ENCODE data around the gene OGFRL1.

Gene OGFRL1

DNA sequence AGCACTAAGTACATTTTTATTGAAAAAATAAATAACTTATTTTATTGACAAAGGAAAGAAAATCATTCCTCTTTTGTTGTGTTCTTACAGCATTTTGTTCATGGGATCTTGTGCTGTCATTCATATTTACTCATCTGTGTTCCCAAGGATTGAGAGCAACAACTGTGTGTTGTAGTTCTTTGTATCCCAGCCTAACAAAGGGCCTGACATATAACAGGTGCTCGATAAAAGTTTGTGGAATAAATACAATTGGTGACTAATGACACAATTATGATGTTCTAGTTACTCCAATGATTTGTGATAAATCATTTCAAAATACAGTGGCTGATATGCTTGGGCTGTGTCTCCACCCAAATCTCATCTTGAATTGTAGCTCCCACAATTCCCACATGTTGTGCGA is 7.9 kb upstream of the OGFRL1 start:
- DNase-seq (ENCODE audit: low read depth, low spot score) = no peak
- no peak overlapping the region for H3K27ac ChIP-seq

DNA sequence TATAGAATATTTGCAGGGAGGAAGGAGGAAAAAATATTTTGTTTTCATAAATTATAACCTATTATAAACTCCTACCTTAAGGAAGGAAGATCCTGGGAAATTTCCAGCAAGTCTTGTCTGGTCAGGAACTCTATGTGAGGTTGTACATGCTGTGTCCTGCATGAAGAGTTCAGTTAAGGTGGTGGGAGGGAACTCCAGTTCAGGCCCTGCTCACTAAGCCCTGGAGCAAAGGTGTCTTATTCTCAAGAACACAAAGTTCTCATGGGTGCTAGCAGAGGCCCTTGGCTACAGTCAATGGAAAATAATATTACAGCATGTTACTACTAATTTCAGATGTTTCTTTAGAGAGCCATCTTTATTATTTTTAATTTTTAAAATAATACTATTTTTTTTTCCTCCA is 3.8 kb upstream of the OGFRL1 start:
- H3K27ac ChIP-seq = peak overlapping the region; percentile 21
- peak; percentile 39 for DNase-seq (ENCODE audit: low read depth, low spot score)

DNA sequence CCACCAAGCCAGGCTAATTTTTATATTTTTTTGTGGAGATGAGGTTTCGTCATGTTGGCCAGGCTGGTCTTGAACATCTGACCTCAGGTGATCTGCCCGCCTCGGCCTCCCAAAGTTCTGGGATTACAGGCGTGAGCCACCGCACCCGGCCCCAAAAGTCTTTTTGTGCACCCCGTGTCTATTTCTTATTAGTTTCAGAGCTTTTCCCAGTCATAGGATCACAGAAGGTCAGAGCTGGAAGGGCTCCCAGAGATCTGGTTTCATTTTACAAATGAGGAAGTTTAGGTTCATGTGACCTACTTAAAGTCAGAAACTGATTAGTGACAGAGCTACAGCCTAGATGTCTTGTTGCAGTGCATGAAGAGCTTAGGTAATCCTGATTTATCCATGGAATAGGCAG is 1.6 kb upstream of the OGFRL1 start:
- H3K27ac ChIP-seq = no peak overlapping the region
- DNase-seq (ENCODE audit: low read depth, low spot score) = no peak

DNA sequence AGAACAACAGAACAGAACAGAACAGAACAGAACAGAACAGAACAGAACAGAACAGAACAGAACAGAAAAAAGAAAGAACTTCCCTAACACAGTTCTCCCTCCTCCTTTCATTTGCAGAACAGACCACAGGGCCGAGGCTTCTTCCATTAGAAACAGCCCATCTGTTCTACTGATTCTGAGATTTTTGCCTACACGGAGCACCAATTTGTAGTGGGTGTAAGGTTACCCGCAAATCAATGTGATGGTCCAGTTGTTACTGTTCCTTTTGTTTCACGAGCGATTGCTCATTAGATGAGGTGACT is 734 bp upstream of the OGFRL1 start:
- DNase-seq (ENCODE audit: low read depth, low spot score) = no peak
- H3K27ac ChIP-seq = peak overlapping the region; percentile 57

DNA sequence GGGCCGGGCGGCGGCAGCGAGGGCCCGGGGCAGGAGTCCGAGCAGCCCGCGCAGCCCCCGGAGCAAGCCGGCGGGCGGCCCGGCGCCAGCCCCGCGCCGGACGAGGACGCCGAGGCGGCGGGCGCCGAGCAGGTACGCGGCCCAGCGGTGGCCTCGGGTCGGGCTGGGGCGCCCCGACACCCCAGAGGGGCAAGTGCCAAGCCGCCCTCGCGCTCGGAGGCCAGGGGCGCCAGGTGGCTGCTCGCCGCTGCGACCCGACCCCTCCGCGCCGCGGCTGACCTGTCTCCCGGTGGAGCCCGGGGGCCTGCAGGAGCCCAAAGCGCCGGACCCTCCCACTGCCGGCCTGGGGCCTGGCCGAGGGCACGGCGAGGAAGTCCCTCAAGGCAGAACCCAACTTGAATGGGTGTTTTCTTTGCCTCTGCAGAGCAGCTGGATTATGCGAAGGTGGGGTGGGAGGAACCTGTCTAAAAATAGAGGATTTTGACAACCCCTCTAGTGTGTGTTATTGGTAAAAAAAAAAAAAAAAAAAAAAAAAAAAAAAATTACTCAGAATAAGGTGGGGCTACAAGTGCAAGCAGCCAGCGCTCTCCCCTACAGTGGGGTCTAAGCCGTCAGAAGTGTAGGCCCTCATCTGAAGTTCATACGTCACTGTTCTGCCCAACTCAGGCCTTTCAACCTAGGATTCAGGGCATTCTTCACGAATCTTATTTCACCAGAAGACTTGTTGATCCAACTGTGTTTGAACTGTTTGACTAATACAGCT is 609 bp downstream of the OGFRL1 start:
- DNase-seq (ENCODE audit: low read depth, low spot score) = no peak
- peak overlapping the region; percentile 57 for H3K27ac ChIP-seq

DNA sequence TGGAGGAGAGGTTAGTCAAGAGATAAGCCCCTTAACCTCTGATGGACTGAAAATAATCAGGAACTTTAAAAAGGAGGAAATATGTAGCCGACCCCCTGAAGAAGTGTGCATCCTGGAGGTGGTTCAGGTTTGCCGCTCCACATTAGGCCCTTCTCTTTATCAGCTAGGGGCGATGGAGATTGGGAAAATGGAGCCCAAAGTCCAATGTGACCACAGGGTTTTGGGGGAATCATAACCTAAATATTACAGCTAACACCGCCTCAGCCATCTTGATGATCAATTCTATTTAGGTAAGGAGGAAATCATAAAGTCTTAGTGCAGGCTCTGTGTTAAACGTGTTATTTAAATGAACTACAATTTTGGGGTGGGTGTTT is 1.2 kb downstream of the OGFRL1 start:
- no peak overlapping the region for H3K27ac ChIP-seq
- no peak for DNase-seq (ENCODE audit: low read depth, low spot score)

DNA sequence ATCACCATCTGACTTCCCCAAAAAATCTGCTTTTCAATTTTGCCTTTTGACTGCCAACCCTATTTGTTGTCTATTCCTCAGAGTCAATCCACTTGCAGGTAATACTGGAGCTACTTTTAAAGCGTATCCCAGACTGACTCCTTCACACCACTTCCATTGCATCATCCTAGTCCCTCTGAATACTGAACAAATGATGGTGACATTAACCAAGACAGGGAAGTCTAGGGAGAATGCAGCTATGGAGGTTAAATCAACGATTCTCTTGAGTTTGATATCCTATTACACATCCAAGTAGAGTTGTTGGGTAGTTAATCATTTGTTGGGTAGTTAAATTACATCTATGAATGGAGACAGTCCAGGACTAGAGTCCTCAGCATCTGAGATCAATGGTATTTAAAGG is 2.0 kb downstream of the OGFRL1 start:
- peak overlapping the region; percentile 5 for H3K27ac ChIP-seq
- no peak for DNase-seq (ENCODE audit: low read depth, low spot score)

DNA sequence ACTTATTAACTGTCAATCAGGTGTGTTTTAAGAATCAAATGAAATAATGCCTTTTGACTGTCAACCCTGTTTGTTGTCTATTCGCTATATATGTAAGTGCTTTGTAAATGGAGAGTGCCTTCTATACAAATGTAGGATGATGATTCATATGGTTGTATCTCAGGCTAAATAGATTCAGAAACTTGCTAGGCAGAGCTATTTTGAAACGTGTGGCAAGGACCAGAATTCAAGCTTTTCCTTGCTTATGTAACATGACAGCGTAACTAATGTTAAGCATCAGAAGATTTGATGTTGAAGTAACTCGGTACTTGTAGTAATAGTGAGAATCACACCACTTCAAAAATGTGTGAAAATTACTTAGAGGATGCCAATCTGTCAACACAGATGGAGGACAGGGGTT is 3.4 kb downstream of the OGFRL1 start:
- H3K27ac ChIP-seq = no peak overlapping the region
- no peak for DNase-seq (ENCODE audit: low read depth, low spot score)

DNA sequence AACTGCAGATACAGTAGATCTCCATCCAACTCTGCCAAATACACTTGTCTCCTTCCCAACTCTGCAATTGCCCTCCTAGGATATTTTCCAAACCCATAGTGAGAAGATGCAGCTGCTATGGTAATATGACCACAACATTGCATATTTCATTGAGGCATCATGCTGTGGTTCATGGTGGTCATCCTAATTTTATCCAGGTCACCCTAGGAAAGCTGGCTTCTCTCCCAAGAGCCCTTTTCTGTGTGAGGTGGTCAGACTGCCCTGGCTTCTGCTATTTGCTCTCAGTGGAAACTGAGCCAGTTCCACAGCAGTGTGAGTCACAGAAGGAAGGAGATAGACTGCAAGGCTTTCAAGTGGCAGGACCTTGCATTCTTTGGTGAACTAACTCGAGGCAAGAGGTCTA is 5.5 kb downstream of the OGFRL1 start:
- no peak for DNase-seq (ENCODE audit: low read depth, low spot score)
- H3K27ac ChIP-seq = no peak overlapping the region

DNA sequence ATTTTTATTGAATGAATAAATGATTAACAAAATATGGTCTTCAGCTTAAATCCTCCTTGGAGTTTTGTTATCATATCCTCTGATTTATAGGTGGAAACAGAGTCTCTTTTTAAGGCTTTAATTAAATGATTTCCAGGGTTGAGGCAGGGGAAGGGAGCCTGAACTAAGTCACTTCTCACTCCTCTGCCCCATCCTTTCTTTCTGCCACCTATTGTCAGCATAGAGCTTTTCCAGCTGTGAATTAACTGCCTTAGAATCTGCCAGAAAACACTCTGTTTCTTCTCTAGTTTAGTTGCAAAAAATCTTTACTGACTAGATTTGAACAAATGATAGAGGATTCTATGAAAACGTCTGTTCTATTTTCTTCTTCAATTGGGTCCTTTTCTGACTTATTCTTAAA is 9.8 kb downstream of the OGFRL1 start:
- no peak overlapping the region for H3K27ac ChIP-seq
- no peak for DNase-seq (ENCODE audit: low read depth, low spot score)

DNA sequence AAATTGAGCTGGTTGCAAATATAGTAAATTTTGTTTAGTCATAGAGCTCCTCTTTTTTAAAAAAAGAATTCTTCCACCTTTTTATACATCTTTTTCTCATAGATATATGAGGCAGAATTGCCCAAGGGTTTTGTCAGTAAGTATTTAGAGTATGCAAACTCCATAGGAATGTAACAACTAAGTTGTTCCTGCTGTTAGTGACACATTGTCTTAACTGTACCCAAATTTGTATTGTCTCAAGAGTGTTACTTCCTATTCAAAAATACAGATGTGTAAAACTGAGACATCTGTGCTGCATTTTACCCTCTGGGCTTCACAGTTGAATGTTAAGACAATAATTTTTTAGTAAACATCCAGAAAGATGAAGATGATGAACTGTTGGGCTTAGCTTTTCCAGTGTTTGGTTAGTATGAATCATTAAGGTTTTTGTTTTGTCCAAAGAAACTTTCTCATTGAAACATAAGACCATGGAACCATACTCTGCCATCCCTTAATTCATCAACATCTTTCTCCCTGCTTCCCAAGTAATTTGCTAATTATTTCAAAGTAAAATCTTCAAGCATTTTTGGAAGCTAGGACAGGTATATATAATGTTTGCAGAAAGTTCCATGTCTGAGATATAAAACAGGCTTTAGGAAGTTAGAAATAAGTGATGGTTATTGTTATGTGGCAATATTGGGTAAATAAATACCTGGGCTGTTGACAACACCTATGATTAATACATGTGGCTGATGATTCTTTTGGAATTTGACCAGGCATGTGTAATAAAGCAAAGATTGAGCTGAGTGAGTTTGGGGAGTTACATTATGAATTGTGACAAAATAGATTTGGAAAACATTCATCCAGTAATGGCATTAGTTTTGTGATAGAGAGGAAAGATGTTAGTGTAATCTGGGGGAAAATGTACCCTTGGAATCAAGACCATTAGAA is 11.2 kb downstream of the OGFRL1 start:
- H3K27ac ChIP-seq = peak overlapping the region; percentile 57
- DNase-seq (ENCODE audit: low read depth, low spot score) = peak; percentile 39

DNA sequence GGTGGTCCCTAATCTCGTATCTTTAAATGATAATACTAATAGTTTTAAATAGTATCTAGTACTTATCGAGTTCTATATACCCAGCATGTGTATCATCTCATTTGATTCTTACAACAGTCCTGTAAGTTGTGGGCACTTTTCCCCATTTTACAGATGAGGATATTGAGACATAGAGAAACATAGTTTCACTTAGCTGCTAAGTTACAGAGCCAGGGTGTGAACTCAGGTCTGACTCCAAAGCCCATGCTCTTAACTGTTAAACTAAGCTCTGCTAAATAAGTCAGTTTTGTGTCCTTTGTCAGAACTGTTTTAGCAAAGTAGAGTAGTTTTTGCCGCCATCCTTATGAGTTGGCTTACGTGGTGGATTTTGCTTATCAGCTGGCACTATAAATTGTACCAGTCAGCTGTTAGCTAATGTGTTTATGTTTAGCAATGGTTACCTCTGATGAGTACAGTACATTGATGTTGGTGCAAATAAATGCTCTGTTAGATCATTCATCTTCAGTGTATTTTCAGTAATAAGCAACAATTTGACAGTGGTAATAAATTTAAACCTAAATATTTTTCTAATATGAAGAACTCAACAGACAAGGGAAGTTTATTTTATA is 12.1 kb downstream of the OGFRL1 start:
- no peak for DNase-seq (ENCODE audit: low read depth, low spot score)
- peak overlapping the region; percentile 57 for H3K27ac ChIP-seq

DNA sequence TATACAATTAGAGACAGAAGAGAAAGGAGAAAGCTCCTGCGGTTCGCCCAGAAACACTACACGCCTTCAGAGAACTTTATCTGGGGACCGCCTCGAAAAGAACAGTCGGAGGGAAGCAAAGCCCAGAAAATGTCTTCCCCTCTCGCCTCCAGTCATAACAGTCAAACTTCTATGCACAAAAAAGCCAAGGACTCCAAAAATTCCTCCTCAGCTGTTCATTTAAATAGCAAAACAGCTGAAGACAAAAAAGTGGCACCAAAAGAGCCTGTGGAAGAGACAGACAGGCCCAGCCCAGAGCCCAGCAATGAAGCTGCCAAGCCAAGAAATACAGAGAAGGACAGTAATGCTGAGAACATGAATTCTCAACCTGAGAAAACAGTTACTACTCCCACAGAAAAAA is 12.9 kb downstream of the OGFRL1 start:
- no peak overlapping the region for H3K27ac ChIP-seq
- no peak for DNase-seq (ENCODE audit: low read depth, low spot score)

DNA sequence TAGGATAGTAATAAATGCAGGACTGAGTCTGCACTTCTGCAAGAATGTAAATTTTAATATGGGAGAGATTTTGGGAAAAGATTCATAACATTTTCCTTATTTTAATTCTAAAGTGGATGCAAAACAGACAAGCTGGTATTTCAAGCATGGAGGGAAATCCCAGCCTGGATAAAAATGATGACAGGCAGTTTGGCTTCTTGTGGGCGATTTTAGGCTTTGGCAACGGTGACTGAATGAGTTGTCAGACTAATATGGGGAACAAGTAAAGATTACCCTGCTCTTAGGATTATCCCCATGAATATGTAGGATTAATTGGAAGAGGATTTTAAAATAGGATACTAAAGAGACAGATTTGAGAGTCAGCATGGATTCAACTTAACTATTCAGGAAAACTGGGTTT is 21.0 kb downstream of the OGFRL1 start:
- no peak for DNase-seq (ENCODE audit: low read depth, low spot score)
- H3K27ac ChIP-seq = no peak overlapping the region

DNA sequence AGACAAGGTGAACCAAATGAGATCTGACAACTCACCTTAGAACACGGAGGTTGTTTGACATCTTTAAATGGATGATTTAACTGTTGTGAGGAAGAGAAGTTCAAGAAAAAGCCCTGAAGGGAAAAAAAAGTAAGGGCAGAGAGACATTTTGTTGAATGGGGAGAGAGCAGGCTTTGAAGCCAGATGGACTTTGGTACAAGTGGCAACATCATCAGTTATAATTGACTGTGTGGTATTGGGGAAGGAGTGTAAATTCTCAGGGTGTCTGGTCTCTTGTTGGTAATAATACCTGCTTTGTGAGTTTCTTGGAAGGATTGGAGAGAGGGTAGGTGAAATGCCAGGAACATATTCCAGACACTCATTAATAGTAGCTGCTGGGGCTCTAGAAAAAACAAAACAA is 21.6 kb downstream of the OGFRL1 start:
- DNase-seq (ENCODE audit: low read depth, low spot score) = no peak
- no peak overlapping the region for H3K27ac ChIP-seq

DNA sequence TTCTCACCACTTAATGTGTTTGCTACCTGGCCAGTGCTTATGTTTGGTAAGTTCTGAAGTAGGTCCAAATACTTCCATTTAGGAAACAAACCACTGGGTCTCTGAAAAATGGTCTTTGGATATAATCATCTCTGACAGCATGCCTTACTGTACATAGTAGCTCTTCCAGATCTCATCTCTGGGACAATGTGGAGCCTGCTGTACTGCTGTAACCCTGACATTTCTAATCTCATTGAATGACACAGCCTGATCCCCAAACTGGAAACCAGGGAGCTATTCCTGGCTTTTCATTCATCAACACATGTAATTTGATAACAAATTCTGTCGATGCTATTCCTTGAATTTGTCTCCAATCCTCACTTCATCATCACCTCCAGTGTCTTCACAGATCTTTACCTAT is 23.5 kb downstream of the OGFRL1 start:
- no peak for DNase-seq (ENCODE audit: low read depth, low spot score)

DNA sequence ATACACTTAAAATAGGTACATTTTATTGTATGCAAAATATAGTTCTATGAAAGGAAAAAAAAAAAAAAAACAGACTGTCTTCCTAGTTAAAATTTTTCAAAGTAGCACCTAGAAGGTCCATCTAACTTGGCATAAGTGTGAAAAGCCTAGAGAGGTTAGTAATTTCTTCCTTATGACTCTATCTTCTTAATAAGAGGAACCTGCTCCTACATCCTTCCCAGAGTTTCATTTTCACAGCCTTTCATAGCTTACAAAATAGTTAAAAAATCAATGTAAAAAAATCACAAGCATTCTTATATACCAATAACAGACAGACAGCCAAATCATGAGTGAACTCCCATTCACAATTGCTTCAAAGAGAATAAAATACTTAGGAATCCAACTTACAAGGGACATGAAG is 28.8 kb downstream of the OGFRL1 start:
- no peak overlapping the region for H3K27ac ChIP-seq
- no peak for DNase-seq (ENCODE audit: low read depth, low spot score)

More for the DNA sequence above, 23.5 kb downstream of the OGFRL1 start:
- no peak overlapping the region for H3K27ac ChIP-seq

DNA sequence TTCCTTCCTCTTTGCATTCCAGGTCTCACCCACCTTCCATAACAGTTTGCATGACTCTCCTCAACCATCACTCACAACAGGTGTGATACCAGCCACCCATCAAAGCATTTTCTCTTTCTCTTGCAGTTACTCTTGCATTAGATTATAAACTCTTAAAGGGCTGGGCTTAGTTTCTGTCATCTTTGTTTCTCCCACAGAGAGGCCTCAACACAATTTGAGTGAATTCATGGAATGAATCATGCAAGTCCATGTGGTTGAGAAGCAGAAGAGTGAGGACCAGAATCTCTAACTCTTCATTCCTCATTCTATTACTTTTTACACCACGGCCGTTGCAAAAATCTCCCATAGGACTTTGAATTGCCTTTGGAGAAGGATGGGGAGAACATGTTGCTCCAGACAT is 31.4 kb downstream of the OGFRL1 start:
- no peak for DNase-seq (ENCODE audit: low read depth, low spot score)
- H3K27ac ChIP-seq = no peak overlapping the region

DNA sequence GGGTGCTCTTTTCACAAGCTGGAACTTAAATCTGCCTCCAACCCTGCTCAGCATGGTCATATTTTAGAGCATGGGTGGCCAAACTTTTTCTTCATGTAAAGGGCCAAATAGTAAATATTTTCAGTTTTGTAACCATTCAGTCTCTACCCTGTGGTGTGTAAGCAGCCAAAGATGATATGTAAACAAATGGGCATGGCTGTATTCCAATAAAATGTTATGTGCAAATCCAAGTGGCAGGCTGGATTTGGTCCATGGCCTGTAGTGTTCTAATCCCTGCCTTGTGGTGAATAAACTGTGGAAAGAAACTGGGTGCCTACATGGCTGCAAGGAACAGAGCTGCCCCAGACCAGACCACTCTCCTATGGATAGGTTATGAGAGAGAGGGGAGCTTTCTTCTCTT is 32.7 kb downstream of the OGFRL1 start:
- DNase-seq (ENCODE audit: low read depth, low spot score) = no peak

DNA sequence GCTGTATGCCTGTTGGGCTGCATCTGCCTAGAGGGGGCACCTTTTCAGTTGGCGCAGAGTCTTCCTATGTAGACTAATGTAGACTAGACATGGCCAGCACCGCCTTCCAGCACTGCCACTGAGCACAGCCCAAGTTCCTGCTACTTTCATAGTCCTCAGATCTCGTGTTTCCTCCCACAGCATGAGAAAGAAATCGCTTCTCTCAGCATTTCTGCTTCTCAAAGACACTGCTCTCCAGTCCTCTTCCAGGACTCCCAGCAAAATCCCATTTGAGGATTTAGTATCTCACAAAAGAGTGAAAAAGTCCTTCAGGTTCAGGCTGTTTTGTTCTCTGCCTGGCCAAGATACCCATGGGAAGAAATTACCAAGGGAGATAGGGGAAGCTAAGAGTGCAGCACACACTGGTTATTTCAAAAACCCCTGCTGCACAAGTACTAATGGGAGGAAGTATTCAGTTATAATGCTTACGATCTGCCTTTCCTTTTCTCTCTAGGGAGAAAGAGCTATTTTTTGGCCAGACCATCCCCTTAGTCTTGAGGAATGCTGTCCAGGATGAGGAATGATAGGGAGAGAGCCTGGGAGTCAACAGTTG is 35.7 kb downstream of the OGFRL1 start:
- no peak for DNase-seq (ENCODE audit: low read depth, low spot score)
- H3K27ac ChIP-seq = no peak overlapping the region

More for the DNA sequence above, 32.7 kb downstream of the OGFRL1 start:
- H3K27ac ChIP-seq = no peak overlapping the region

DNA sequence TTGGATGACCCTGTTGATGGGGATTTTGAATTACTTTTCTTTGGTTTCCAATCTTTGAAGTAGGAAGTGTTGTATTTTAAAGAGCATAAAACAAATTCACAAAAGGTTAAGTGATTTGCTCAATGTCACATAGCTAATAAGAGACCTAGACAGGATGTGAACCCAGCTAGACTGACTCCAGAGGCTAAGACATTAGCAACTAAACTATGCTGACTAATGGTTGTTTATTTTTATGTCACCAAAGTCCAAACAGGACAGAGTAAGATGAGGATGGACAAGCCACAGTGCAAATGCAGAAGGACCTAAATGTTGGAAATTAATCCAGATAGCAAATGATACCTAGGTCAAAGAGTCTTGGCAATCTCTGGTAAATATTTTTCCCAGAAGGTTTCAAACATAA is 38.0 kb downstream of the OGFRL1 start:
- no peak overlapping the region for H3K27ac ChIP-seq
- DNase-seq (ENCODE audit: low read depth, low spot score) = no peak
